HG02852 (cell line): ENCODE results near the gene ATP11B.

Experiments used
- ATAC-seq: cut with Tn5 transposase; IDR thresholded peaks from one replicate; pipeline ENCODE4 v1.9.1; 2021; ENCODE audit warnings: mild to moderate bottlenecking, moderate library complexity; ENCODE audit not compliant: unreplicated experiment

The ATP11B gene

GRCh38 chr3:182947888-182948287 is 154.6 kb downstream of the ATP11B start:
- no peak for ATAC-seq

GRCh38 chr3:182948305-182948704 is 155.0 kb downstream of the ATP11B start:
- no peak for ATAC-seq

GRCh38 chr3:182949688-182950087 is 156.4 kb downstream of the ATP11B start:
- no peak for ATAC-seq

- ATAC-seq, result peak; percentile 87
These were observed 161.4 kb downstream of the ATP11B start for GRCh38 chr3:182954553-182955235.

- ATAC-seq, result no peak
These were observed 163.9 kb downstream of the ATP11B start for GRCh38 chr3:182957226-182957625.

- ATAC-seq, result no peak
These were observed 164.5 kb downstream of the ATP11B start for GRCh38 chr3:182957676-182958266.

- no peak for ATAC-seq
These were observed 166.4 kb downstream of the ATP11B start for GRCh38 chr3:182959474-182960350.

GRCh38 chr3:182962166-182962565 is 168.9 kb downstream of the ATP11B start:
- ATAC-seq, result no peak

GRCh38 chr3:182964179-182964578 is 170.9 kb downstream of the ATP11B start:
- no peak for ATAC-seq

GRCh38 chr3:182965861-182966366 is 172.6 kb downstream of the ATP11B start:
- ATAC-seq, result no peak

GRCh38 chr3:182967218-182968204 is 174.2 kb downstream of the ATP11B start:
- ATAC-seq, result peak; percentile 70

GRCh38 chr3:182969277-182969676 is 176.0 kb downstream of the ATP11B start:
- no peak for ATAC-seq

GRCh38 chr3:182969853-182970252 is 176.5 kb downstream of the ATP11B start:
- ATAC-seq, result no peak

- ATAC-seq, result no peak
These were observed 177.6 kb downstream of the ATP11B start for GRCh38 chr3:182970811-182971418.
